ENCODE results near the gene PRKAR1A.

- TF ChIP-seq CTCF (IDR thresholded peaks at IDR 0.05; ENCODE audit: low read length) (no peak), EZH2 (optimal IDR thresholded peaks at IDR 0.05; ENCODE audit: low read depth, low read length) (no peak), EZH2phosphoT487 (IDR thresholded peaks at IDR 0.05; ENCODE audit: low read length) (no peak)
These were observed 54.8 kb downstream of the PRKAR1A start for GRCh38 chr17:68567035-68567434.

All from MM.1S (cell line).